GM12878 (cell line): Measurements from ENCODE around the gene WDR45B. TPM values are rescaled to one million over a fixed set of nuclear protein-coding genes. Genes with fewer than 3 reads are reported as not detected.
A peak's percentile ranks its signal among the peaks of the same experiment; 100 is the strongest.

ENCODE experiments used
- ESRRA ChIP-seq: IDR thresholded peaks from 2 replicates; pipeline ENCODE4 v1.6.1; 2012; ENCODE audit warnings: mild to moderate bottlenecking, low read length, improper control_type of control experiment
- HDGF ChIP-seq: fragments of 450-650 bp; IDR thresholded peaks from 2 replicates; pipeline ENCODE4 v1.6.1; 2016; ENCODE audit warnings: antibody characterized with exemption
- JUNB ChIP-seq: IDR thresholded peaks from 2 replicates; pipeline ENCODE4 v1.6.1; 2016; ENCODE audit warnings: antibody characterized with exemption, mild to moderate bottlenecking
- NFYA ChIP-seq: IDR thresholded peaks from 2 replicates; pipeline ENCODE4 v1.6.1; 2011; ENCODE audit warnings: low read depth, mild to moderate bottlenecking, low read length, improper control_type of control experiment, borderline replicate concordance
- RAD21 ChIP-seq: IDR thresholded peaks from 2 replicates; pipeline ENCODE4 v1.6.1; 2011; ENCODE audit warnings: mild to moderate bottlenecking, low read depth, low read length, moderate library complexity; ENCODE audit not compliant: insufficient read depth
- SP1 ChIP-seq: IDR thresholded peaks from one replicate; pipeline ENCODE4 v1.6.1; 2011; ENCODE audit warnings: low read depth, low read length
- STAT3 ChIP-seq: IDR thresholded peaks from 2 replicates; pipeline ENCODE4 v1.6.1; 2011; ENCODE audit warnings: low read depth, low read length, improper control_type of control experiment
- ZNF384 ChIP-seq: IDR thresholded peaks from 2 replicates; pipeline ENCODE4 v1.6.1; 2012; ENCODE audit warnings: low read depth, mild to moderate bottlenecking, low read length, improper control_type of control experiment, borderline replicate concordance
- ZNF622 ChIP-seq: fragments of 450-650 bp; IDR thresholded peaks from 2 replicates; pipeline ENCODE4 v1.6.1; 2017; ENCODE audit warnings: mild to moderate bottlenecking, inconsistent platforms
- polyA plus RNA-seq, 11 experiments: library from polyadenylated mRNA; depleted of rRNA in 4 of 11; unstranded in 6 of 11; stranded (reverse) in 5 of 11; fragments of >200 nt; fragmentation: Nextera tagmentation in 4 of 11; fragmentation: Illumina TruSeq in 1 of 11; extraction: Ambion mirVana in 4 of 11; extraction: Trizol in 1 of 11; gene quantifications; 1 replicate in 1 of 11; 2 replicates in 10 of 11; pipeline versions ENCODE4 v1.2.1 to v1.2.3, GENCODE V29; 2011 to 2016; ENCODE audit warnings: inconsistent platforms in 2 of 11, missing spikeins in 2 of 11, low read depth in 1 of 11
- total RNA-seq, 4 experiments: library from RNA; depleted of rRNA in 3 of 4; stranded (reverse); fragments of >200 nt in 3 of 4; fragmentation: Illumina TruSeq in 1 of 4; extraction: Trizol in 1 of 4; gene quantifications; 2 replicates each; pipeline versions ENCODE4 v1.2.1 to v1.2.3, GENCODE V29; 2013 to 2021
- TF ChIP-seq, protein P1 (sequence below): fragments of 450-650 bp; IDR thresholded peaks from 2 replicates; pipeline ENCODE4 v1.6.1; 2018; ENCODE audit warnings: borderline replicate concordance, mild to moderate bottlenecking; ENCODE audit not compliant: partially characterized antibody
- TF ChIP-seq, protein P2 (sequence below): IDR thresholded peaks from 2 replicates; pipeline ENCODE4 v1.6.1; 2012; ENCODE audit warnings: low read depth, low read length, improper control_type of control experiment

The WDR45B gene
- total and polyA plus RNA-seq, 10 of the 15 experiments (the other 5 are each of a cell fraction or from before 2014, with no cell fraction given) = 1.0 to 73.7 (median 26.6) TPM

DNA sequence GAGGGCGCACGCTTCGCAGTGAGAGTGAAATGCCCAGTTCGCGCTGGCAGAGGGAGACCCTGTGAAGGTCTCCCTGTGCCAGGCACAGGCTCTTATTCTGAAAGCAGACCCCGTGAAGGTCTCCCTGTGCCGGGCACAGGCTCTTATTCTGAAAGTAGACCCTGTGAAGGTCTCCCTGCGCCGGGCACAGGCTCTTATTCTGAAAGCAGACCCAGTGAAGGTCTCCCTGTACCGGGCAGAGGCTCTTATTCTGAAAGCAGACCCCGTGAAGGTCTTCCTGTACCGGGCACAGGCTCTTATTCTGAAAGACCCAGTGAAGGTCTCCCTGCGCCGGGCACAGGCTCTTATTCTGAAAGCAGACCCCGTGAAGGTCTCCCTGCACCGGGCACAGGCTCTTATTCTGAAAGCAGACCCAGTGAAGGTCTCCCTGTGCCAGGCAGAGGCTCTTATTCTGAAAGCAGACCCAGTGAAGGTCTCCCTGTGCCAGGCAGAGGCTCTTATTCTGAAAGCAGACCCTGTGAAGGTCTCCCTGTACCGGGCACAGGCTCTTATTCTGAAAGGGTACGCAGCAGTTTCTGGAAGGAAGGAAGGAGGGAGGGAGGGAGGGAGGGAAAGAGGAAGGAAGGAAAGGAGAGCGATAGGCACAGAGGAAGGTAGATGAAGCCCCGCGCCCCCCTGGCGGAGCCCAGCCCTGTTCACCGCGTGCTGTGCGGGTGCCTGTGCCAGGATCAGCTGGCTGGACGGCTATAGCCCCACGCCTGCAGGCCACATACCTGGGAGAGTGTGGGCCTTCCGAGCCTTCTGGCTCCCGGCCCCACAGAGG is 55.3 kb downstream of the WDR45B start (continued):
- TF ChIP-seq, protein P1, sequence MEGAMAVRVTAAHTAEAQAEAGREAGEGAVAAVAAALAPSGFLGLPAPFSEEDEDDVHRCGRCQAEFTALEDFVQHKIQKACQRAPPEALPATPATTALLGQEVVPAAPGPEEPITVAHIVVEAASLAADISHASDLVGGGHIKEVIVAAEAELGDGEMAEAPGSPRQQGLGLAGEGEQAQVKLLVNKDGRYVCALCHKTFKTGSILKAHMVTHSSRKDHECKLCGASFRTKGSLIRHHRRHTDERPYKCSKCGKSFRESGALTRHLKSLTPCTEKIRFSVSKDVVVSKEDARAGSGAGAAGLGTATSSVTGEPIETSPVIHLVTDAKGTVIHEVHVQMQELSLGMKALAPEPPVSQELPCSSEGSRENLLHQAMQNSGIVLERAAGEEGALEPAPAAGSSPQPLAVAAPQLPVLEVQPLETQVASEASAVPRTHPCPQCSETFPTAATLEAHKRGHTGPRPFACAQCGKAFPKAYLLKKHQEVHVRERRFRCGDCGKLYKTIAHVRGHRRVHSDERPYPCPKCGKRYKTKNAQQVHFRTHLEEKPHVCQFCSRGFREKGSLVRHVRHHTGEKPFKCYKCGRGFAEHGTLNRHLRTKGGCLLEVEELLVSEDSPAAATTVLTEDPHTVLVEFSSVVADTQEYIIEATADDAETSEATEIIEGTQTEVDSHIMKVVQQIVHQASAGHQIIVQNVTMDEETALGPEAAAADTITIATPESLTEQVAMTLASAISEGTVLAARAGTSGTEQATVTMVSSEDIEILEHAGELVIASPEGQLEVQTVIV = peak; percentile 77
- TF ChIP-seq, protein P2, sequence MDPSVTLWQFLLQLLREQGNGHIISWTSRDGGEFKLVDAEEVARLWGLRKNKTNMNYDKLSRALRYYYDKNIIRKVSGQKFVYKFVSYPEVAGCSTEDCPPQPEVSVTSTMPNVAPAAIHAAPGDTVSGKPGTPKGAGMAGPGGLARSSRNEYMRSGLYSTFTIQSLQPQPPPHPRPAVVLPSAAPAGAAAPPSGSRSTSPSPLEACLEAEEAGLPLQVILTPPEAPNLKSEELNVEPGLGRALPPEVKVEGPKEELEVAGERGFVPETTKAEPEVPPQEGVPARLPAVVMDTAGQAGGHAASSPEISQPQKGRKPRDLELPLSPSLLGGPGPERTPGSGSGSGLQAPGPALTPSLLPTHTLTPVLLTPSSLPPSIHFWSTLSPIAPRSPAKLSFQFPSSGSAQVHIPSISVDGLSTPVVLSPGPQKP = no peak
- TF ChIP-seq ESRRA (no peak), ZNF622 (no peak), NFYA (no peak), JUNB (no peak), ZNF384 (no peak), STAT3 (0 out of 2 replicates have a peak, but pooled peaks have one; percentile 28), HDGF (no peak), SP1 (peak; percentile 50), RAD21 (no peak)
